Kidney (tissue), 14 donors: Measurements from ENCODE around the gene EMP2. TPM values are rescaled to one million over a fixed set of nuclear protein-coding genes. Genes with fewer than 3 reads are reported as not detected.

Experiments used
- DNase-seq, 5 donors: peaks; one replicate each; pipeline ENCODE4 v3.0.0-alpha.2; 2013 to 2020
- FAIRE-seq: peaks from 2 replicates; lab custom pipeline; 2012; peaks lifted over from hg19 to GRCh38; lab: Jason Lieb, UNC
- H3K27ac ChIP-seq, 2 donors: one replicate each; pipeline ENCODE4 v1.7.0; 2013; ENCODE audit warnings: low read depth in 2 of 2, low read length in 2 of 2, inconsistent platforms in 1 of 2
- H3K27me3 ChIP-seq: one replicate; pipeline ENCODE4 v1.7.1; 2013; ENCODE audit warnings: low read length, inconsistent platforms; ENCODE audit not compliant: control insufficient read depth, insufficient read depth
- H3K36me3 ChIP-seq, 3 donors: one replicate each; pipeline versions ENCODE4 v1.7.0 to v1.7.1; 2013; ENCODE audit warnings: low read length in 3 of 3, control low read depth in 1 of 3, inconsistent platforms in 1 of 3; ENCODE audit not compliant: insufficient read depth in 3 of 3, control insufficient read depth in 2 of 3
- H3K4me1 ChIP-seq, 3 donors: one replicate each; pipeline versions ENCODE4 v1.7.0 to v1.7.1; 2013; ENCODE audit warnings: low read length in 3 of 3, inconsistent platforms in 1 of 3, low read depth in 1 of 3; ENCODE audit not compliant: control insufficient read depth in 2 of 3, insufficient read depth in 2 of 3
- H3K4me3 ChIP-seq, 3 donors: one replicate each; pipeline versions ENCODE4 v1.7.0 to v1.8.1; 2013; ENCODE audit warnings: low read length in 3 of 3, control low read depth in 1 of 3, inconsistent platforms in 1 of 3
- H3K9ac ChIP-seq, 3 donors: one replicate each; pipeline versions ENCODE4 v1.7.0 to v1.7.1; 2013; ENCODE audit warnings: low read length in 3 of 3, control low read depth in 1 of 3, inconsistent platforms in 1 of 3
- H3K9me3 ChIP-seq, 3 donors: one replicate each; pipeline versions ENCODE4 v1.7.0 to v1.7.1; 2013; ENCODE audit warnings: low read length in 3 of 3, control low read depth in 1 of 3, inconsistent platforms in 1 of 3; ENCODE audit not compliant: control insufficient read depth in 2 of 3, insufficient read depth in 1 of 3
- CTCF ChIP-seq: IDR thresholded peaks from 3 replicates; pipeline ENCODE4 v1.5.1; 2012; ENCODE audit warnings: mild to moderate bottlenecking, moderate library complexity, borderline replicate concordance; ENCODE audit not compliant: insufficient read depth; ENCODE audit errors: extremely low read depth
- intact Hi-C: fragments of 100-400 bp; cut with DNase I; formaldehyde crosslinking; loops from one replicate; pipeline ENCODE4 v1.11.1; 2022
- polyA plus RNA-seq: library from polyadenylated mRNA; stranded (reverse); fragments of 350-450 nt; fragmentation: Illumina TruSeq; extraction: RNeasy Lipid Tissue Mini Kit (QIAGEN cat#74804); gene quantifications from one replicate; pipeline ENCODE4 v1.2.3, GENCODE V29; 2014; ENCODE audit warnings: low read depth, low replicate concordance; ENCODE audit not compliant: insufficient read depth
- total RNA-seq: library from RNA; stranded (reverse); fragmentation: NEBNext Ultra II Directional; extraction: Animal tissue kit (Norgen Biotek cat#: 25700); gene quantifications from one replicate; pipeline ENCODE4 v1.2.1, GENCODE V29; 2021
- donor health status: control.
- donor health status: control.
- donor health status: control.
- donor health status: control.
- donor health status: control.
- donor health status: DM: yes; HTN: yes; CAD: no.
- donor health status: Normal renal cell carcinoma (clear cell type).

EMP2 gene
- total and polyA plus RNA-seq, 2 donors from 2014 or later = 14.5 to 25.8 TPM

GRCh38 chr16:10581507-10581906, 1.1 kb upstream of the EMP2 start:
- no peak for TF ChIP-seq CTCF
- intact Hi-C loops = no loop called here
- Histone ChIP-seq H3K4me3 (no peak overlapping the region), H3K4me1 (peaks cover 0 to 21% (median 0%) of the 10 kb centered on the region in 3 donors), H3K27me3 (no peaks in the 10 kb centered on the region), H3K27ac (no peak overlapping the region), H3K9ac (no peak overlapping the region), H3K36me3 (no peaks in the 10 kb centered on the region), H3K9me3 (no peaks in the 10 kb centered on the region)
- FAIRE-seq = no peak
- peak in 1 of 5 donors; percentile 13 for DNase-seq

GRCh38 chr16:10580883-10581247, 467 bp upstream of the EMP2 start:
- no peaks in the 10 kb centered on the region for H3K27me3 ChIP-seq
- no peak for TF ChIP-seq CTCF
- FAIRE-seq (no peak), DNase-seq (no peak)
- no peaks in the 10 kb centered on the region for H3K9me3 ChIP-seq
- intact Hi-C loops = no loop called here
- H3K36me3 ChIP-seq = no peaks in the 10 kb centered on the region
- no peak overlapping the region for H3K27ac ChIP-seq
- H3K4me3 ChIP-seq = peak overlapping the region; percentile 31 to 57 (median 50)
- H3K4me1 ChIP-seq = peaks cover 0 to 21% (median 0%) of the 10 kb centered on the region in 3 donors
- H3K9ac ChIP-seq = peak overlapping the region in 1 of 3 donors; percentile 19

- Histone ChIP-seq H3K36me3 (no peaks in the 10 kb centered on the region), H3K4me3 (peak overlapping the region; percentile 44 to 61 (median 52)), H3K4me1 (peaks cover 0 to 21% (median 0%) of the 10 kb centered on the region in 3 donors), H3K9ac (peak overlapping the region in 1 of 3 donors; percentile 26), H3K9me3 (no peaks in the 10 kb centered on the region), H3K27ac (peak overlapping the region in 1 of 2 donors; percentile 76), H3K27me3 (no peaks in the 10 kb centered on the region)
- TF ChIP-seq CTCF = no peak
- intact Hi-C loops = no loop called here
- FAIRE-seq (no peak), DNase-seq (no peak)
Measured at GRCh38 chr16:10579575-10579964, 828 bp downstream of the EMP2 start.
